ENCODE results near the gene KIF26B.

DNA sequence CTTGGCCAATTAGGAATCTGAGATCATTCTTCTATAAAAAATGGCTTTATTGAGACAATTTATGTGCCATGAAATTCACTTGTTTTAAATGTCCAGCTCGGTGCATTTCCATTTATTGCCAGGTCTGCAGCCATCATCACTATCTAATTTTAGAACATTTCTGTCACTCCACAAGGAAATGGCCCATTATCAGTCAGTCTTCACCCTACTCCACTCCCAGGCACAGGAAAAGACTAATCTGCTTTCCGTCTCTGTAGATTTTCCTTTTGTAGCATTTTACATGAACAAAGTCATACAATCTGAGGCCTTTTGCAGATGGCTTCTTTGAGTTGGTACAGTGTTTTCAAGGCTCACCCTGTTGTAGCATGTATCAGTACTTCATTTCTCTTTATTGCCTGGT, 27.2 kb downstream of the KIF26B start:
- TF ChIP-seq, protein P1, sequence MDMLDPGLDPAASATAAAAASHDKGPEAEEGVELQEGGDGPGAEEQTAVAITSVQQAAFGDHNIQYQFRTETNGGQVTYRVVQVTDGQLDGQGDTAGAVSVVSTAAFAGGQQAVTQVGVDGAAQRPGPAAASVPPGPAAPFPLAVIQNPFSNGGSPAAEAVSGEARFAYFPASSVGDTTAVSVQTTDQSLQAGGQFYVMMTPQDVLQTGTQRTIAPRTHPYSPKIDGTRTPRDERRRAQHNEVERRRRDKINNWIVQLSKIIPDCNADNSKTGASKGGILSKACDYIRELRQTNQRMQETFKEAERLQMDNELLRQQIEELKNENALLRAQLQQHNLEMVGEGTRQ (CRISPR knock-in tag; IDR thresholded peaks at IDR 0.05), result no peak
- TF ChIP-seq ZNF138 (CRISPR knock-in tag; conservative IDR thresholded peaks at IDR 0.05) (no peak), FOXJ3 (CRISPR knock-in tag; IDR thresholded peaks at IDR 0.05; ENCODE audit: borderline replicate concordance) (no peak), MXD4 (CRISPR knock-in tag; IDR thresholded peaks at IDR 0.05; ENCODE audit: borderline replicate concordance) (no peak)
- TF ChIP-seq, protein P2, sequence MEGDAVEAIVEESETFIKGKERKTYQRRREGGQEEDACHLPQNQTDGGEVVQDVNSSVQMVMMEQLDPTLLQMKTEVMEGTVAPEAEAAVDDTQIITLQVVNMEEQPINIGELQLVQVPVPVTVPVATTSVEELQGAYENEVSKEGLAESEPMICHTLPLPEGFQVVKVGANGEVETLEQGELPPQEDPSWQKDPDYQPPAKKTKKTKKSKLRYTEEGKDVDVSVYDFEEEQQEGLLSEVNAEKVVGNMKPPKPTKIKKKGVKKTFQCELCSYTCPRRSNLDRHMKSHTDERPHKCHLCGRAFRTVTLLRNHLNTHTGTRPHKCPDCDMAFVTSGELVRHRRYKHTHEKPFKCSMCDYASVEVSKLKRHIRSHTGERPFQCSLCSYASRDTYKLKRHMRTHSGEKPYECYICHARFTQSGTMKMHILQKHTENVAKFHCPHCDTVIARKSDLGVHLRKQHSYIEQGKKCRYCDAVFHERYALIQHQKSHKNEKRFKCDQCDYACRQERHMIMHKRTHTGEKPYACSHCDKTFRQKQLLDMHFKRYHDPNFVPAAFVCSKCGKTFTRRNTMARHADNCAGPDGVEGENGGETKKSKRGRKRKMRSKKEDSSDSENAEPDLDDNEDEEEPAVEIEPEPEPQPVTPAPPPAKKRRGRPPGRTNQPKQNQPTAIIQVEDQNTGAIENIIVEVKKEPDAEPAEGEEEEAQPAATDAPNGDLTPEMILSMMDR (IDR thresholded peaks at IDR 0.05), result no peak
- TF ChIP-seq, protein P3, sequence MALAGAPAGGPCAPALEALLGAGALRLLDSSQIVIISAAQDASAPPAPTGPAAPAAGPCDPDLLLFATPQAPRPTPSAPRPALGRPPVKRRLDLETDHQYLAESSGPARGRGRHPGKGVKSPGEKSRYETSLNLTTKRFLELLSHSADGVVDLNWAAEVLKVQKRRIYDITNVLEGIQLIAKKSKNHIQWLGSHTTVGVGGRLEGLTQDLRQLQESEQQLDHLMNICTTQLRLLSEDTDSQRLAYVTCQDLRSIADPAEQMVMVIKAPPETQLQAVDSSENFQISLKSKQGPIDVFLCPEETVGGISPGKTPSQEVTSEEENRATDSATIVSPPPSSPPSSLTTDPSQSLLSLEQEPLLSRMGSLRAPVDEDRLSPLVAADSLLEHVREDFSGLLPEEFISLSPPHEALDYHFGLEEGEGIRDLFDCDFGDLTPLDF (CRISPR knock-in tag; IDR thresholded peaks at IDR 0.05), result no peak
- TF ChIP-seq, protein P4, sequence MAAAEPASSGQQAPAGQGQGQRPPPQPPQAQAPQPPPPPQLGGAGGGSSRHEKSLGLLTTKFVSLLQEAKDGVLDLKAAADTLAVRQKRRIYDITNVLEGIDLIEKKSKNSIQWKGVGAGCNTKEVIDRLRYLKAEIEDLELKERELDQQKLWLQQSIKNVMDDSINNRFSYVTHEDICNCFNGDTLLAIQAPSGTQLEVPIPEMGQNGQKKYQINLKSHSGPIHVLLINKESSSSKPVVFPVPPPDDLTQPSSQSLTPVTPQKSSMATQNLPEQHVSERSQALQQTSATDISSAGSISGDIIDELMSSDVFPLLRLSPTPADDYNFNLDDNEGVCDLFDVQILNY (CRISPR knock-in tag; IDR thresholded peaks at IDR 0.05), result no peak
